Nucleus accumbens (tissue), 56 donors: ENCODE measurements around the gene KRTAP10-5.
"Not testable (repeated sequence)": the region's sequence is repeated elsewhere in the genome, so short reads cannot be mapped to it uniquely, and the experiment has no call there.

Source experiments
- DNase-seq, 56 donors: peaks; one replicate each; lab custom pipeline; 2025; lab: John Stamatoyannopoulos, UW

Gene KRTAP10-5

GRCh38 chr21:44573630-44574456 lies 6.6 kb downstream of the KRTAP10-5 start, which contains the start of gene KRTAP10-4:
Gene KRTAP10-4 (plus strand): TSS chr21:44573729. CDS start chr21:44573759, 30 bp downstream.
- not testable (repeated sequence) for DNase-seq

GRCh38 chr21:44572959-44573583 lies 7.3 kb downstream of the KRTAP10-5 start:
- no peak for DNase-seq

GRCh38 chr21:44571844-44572782 lies 8.3 kb downstream of the KRTAP10-5 start:
- DNase-seq: no peak

- DNase-seq: no peak
Observed at GRCh38 chr21:44571296-44571695, 9.1 kb downstream of the KRTAP10-5 start.

- no peak for DNase-seq
Observed at GRCh38 chr21:44569861-44570517, 10.4 kb downstream of the KRTAP10-5 start.

GRCh38 chr21:44568667-44569556 lies 11.5 kb downstream of the KRTAP10-5 start:
- no peak for DNase-seq

GRCh38 chr21:44568261-44568660 lies 12.1 kb downstream of the KRTAP10-5 start:
- no peak for DNase-seq

- no peak for DNase-seq
Observed at GRCh38 chr21:44567481-44568171, 12.8 kb downstream of the KRTAP10-5 start.

GRCh38 chr21:44566403-44566802 lies 14.0 kb downstream of the KRTAP10-5 start:
- no peak for DNase-seq

GRCh38 chr21:44564886-44565598 lies 15.4 kb downstream of the KRTAP10-5 start:
- no peak for DNase-seq

- no peak for DNase-seq
Observed at GRCh38 chr21:44564099-44564498, 16.3 kb downstream of the KRTAP10-5 start.

- DNase-seq: no peak
Observed at GRCh38 chr21:44558695-44559094, 21.7 kb downstream of the KRTAP10-5 start, which contains the start of gene KRTAP10-3. Gene KRTAP10-3 (minus strand): TSS chr21:44558795. CDS start chr21:44558715, 80 bp downstream.

- DNase-seq: not testable (repeated sequence)
Observed at GRCh38 chr21:44558329-44558675, 22.1 kb downstream of the KRTAP10-5 start.

GRCh38 chr21:44557491-44558328 lies 22.7 kb downstream of the KRTAP10-5 start:
- DNase-seq: no peak

- no peak for DNase-seq
Observed at GRCh38 chr21:44556879-44557278, 23.5 kb downstream of the KRTAP10-5 start.

GRCh38 chr21:44555200-44555875 lies 25.1 kb downstream of the KRTAP10-5 start:
- DNase-seq: no peak
